K562 (cell line): Measurements from ENCODE around the gene NISCH. TPM values are rescaled to one million over a fixed set of nuclear protein-coding genes. Genes with fewer than 3 reads are reported as not detected.
A peak's percentile ranks its signal among the peaks of the same experiment; 100 is the strongest.

Experiments
- BCOR ChIP-seq: fragments of 450-650 bp; IDR thresholded peaks from 2 replicates; pipeline ENCODE4 v1.6.1; 2016
- CREB3L1 ChIP-seq: fragments of 450-650 bp; IDR thresholded peaks from 2 replicates; pipeline ENCODE4 v1.6.1; 2014; ENCODE audit warnings: low read depth, mild to moderate bottlenecking, moderate library complexity, borderline replicate concordance
- ELK1 ChIP-seq: sonication (generic); formaldehyde crosslinking; IDR thresholded peaks from 2 replicates; pipeline ENCODE4 v1.8.1; 2022; ENCODE audit warnings: missing genetic modification reagents
- IRF1 ChIP-seq: sonication (generic); formaldehyde crosslinking; IDR thresholded peaks from 2 replicates; pipeline ENCODE4 v1.8.0; 2022; ENCODE audit warnings: missing genetic modification reagents, mild to moderate bottlenecking, borderline replicate concordance
- NR2C2 ChIP-seq, 2 experiments: fragments of 200-800 bp in 1 of 2; sonication (Bioruptor generic) in 1 of 2; sonication (generic) in 1 of 2; formaldehyde crosslinking in 1 of 2; IDR thresholded peaks; 2 replicates each; pipeline versions ENCODE4 v1.6.1 to v1.8.0; 2016 to 2022; ENCODE audit warnings: mild to moderate bottlenecking in 1 of 2, missing compliant biosample characterization in 1 of 2, missing genetic modification characterization in 1 of 2, missing genetic modification reagents in 1 of 2
- PHF21A ChIP-seq: fragments of 450-650 bp; IDR thresholded peaks from 2 replicates; pipeline ENCODE4 v1.6.1; 2017; ENCODE audit warnings: low read depth, borderline replicate concordance
- PKNOX1 ChIP-seq: fragments of 450-650 bp; IDR thresholded peaks from 2 replicates; pipeline ENCODE4 v1.6.1; 2016
- POLR2AphosphoS2 ChIP-seq: IDR thresholded peaks from 2 replicates; pipeline ENCODE4 v1.6.1; 2012; ENCODE audit warnings: low read length, improper control_type of control experiment
- POLR2G ChIP-seq: fragments of 200-400 bp; formaldehyde crosslinking; IDR thresholded peaks from 2 replicates; pipeline ENCODE4 v1.6.1; 2017; ENCODE audit warnings: low read depth, mild to moderate bottlenecking, antibody characterized with exemption, low read length, moderate library complexity
- PTTG1 ChIP-seq: fragments of 450-650 bp; IDR thresholded peaks from 2 replicates; pipeline ENCODE4 v1.6.1; 2016; ENCODE audit warnings: low read depth, mild to moderate bottlenecking, missing genetic modification characterization, missing compliant biosample characterization
- RBFOX2 ChIP-seq: fragments of 200-400 bp; formaldehyde crosslinking; IDR thresholded peaks from 2 replicates; pipeline ENCODE4 v1.6.1; 2017; ENCODE audit warnings: low read depth, mild to moderate bottlenecking, low read length, moderate library complexity
- RFX5 ChIP-seq: IDR thresholded peaks from 2 replicates; pipeline ENCODE4 v1.6.1; 2011; ENCODE audit warnings: low read depth, mild to moderate bottlenecking, improper control_type of control experiment, low read length
- SMC3 ChIP-seq: conservative IDR thresholded peaks from 2 replicates; pipeline ENCODE4 v1.6.1; 2011; ENCODE audit warnings: low read depth, low read length, improper control_type of control experiment; ENCODE audit not compliant: insufficient read depth
- TAF9B ChIP-seq: fragments of 450-650 bp; IDR thresholded peaks from 2 replicates; pipeline ENCODE4 v1.6.1; 2018; ENCODE audit warnings: mild to moderate bottlenecking; ENCODE audit not compliant: partially characterized antibody
- TSC22D4 ChIP-seq: fragments of 450-650 bp; IDR thresholded peaks from 2 replicates; pipeline ENCODE4 v1.6.1; 2016; ENCODE audit warnings: missing genetic modification characterization, missing biosample characterization, control low read depth
- ZBTB9 ChIP-seq: fragments of 450-650 bp; formaldehyde crosslinking; IDR thresholded peaks from 2 replicates; pipeline ENCODE4 v1.4.0; 2020; ENCODE audit warnings: mild to moderate bottlenecking, moderate library complexity
- ZNF121 ChIP-seq: sonication (generic); formaldehyde crosslinking; conservative IDR thresholded peaks from 2 replicates; pipeline ENCODE4 v1.8.0; 2022; ENCODE audit warnings: missing genetic modification reagents
- ZNF408 ChIP-seq: fragments of 250-450 bp; sonication (Bioruptor Pico); IDR thresholded peaks from 2 replicates; pipeline ENCODE4 v1.4.0; 2020; ENCODE audit warnings: low read depth, mild to moderate bottlenecking, moderate library complexity
- ZNF561 ChIP-seq: fragments of 450-650 bp; formaldehyde crosslinking; conservative IDR thresholded peaks from 2 replicates; pipeline ENCODE4 v1.4.0; 2020; ENCODE audit warnings: mild to moderate bottlenecking, moderate library complexity
- ZNF699 ChIP-seq: fragments of 250-450 bp; sonication (Bioruptor Pico); IDR thresholded peaks from 2 replicates; pipeline ENCODE4 v1.8.0; 2021; ENCODE audit warnings: mild to moderate bottlenecking, moderate library complexity; ENCODE audit not compliant: insufficient replicate concordance
- ZNF77 ChIP-seq: fragments of 250-450 bp; sonication (Bioruptor Pico); IDR thresholded peaks from 2 replicates; pipeline ENCODE4 v1.5.0; 2020
- ZNF780A ChIP-seq: fragments of 250-450 bp; sonication (Bioruptor Pico); IDR thresholded peaks from 2 replicates; pipeline ENCODE4 v1.5.0; 2021; ENCODE audit warnings: mild to moderate bottlenecking
- polyA plus RNA-seq, 8 experiments: library from polyadenylated mRNA; depleted of rRNA in 4 of 8; stranded (reverse) in 5 of 8; unstranded in 3 of 8; fragments of >200 nt; fragmentation: Nextera tagmentation in 2 of 8; fragmentation: Illumina TruSeq in 1 of 8; extraction: Ambion mirVana in 2 of 8; extraction: Trizol in 1 of 8; gene quantifications; 2 replicates each; pipeline versions ENCODE4 v1.2.1 to v1.2.3, GENCODE V29; 2011 to 2014; ENCODE audit warnings: inconsistent platforms in 1 of 8, missing spikeins in 1 of 8
- total RNA-seq, 7 experiments: library from RNA; depleted of rRNA in 6 of 7; stranded (reverse); fragments of >200 nt in 6 of 7; fragmentation: Illumina TruSeq in 2 of 7; extraction: Trizol in 2 of 7; gene quantifications; 2 replicates each; pipeline versions ENCODE4 v1.2.1 to v1.2.3, GENCODE V29; 2011 to 2021; ENCODE audit warnings: low replicate concordance in 1 of 7

The NISCH gene
- total and polyA plus RNA-seq, 9 of the 15 experiments (the other 6 are each of a cell fraction or from before 2014, with no cell fraction given): 0.44 to 43.5 (median 23.4) TPM

- TF ChIP-seq RBFOX2: peak; percentile 46; the same call in 1 of the 2 replicates
- TF ChIP-seq PKNOX1: no peak
- no peak for TF ChIP-seq ZNF121
- TF ChIP-seq IRF1 (CRISPR knock-in tag): no peak
- TF ChIP-seq BCOR: no peak
- no peak for TF ChIP-seq PTTG1 (tag)
- no peak for TF ChIP-seq ZNF561
- no peak for TF ChIP-seq ELK1 (CRISPR knock-in tag)
- TF ChIP-seq PHF21A: no peak
- TF ChIP-seq RFX5: no peak
- TF ChIP-seq ZNF77 (CRISPR knock-in tag): no peak
- no peak for TF ChIP-seq ZBTB9 (CRISPR knock-in tag)
- TF ChIP-seq TAF9B: no peak
- no peak for TF ChIP-seq ZNF699 (CRISPR knock-in tag)
- no peak for TF ChIP-seq TSC22D4 (tag)
- TF ChIP-seq ZNF408: no peak
- TF ChIP-seq NR2C2 (CRISPR knock-in tag; IDR thresholded peaks at IDR 0.05): peak; percentile 92
- TF ChIP-seq NR2C2 (tag; IDR thresholded peaks at IDR 0.05): peak; percentile 94
- no peak for TF ChIP-seq POLR2AphosphoS2
- no peak for TF ChIP-seq CREB3L1
- no peak for TF ChIP-seq SMC3
- TF ChIP-seq POLR2G: peak; percentile 55
- no peak for TF ChIP-seq ZNF780A (CRISPR knock-in tag)
These were observed 10.3 kb upstream of the NISCH start, which contains the start of gene SEMA3G (continued) for GRCh38 chr3:52444860-52445793.
